Panc1 (cell line): ENCODE results near the gene DCAF5. TPM values are rescaled to one million over a fixed set of nuclear protein-coding genes. Genes with fewer than 3 reads are reported as not detected.

ENCODE experiments used
- ATAC-seq: fragments of 200-7000 bp; cut with Tn5 transposase; 2 replicates; pipeline ENCODE4 v1.9.1; 2020; ENCODE audit warnings: mild to moderate bottlenecking, moderate library complexity
- BruUV-seq: library from RNA; stranded (reverse); fragments of 400-500 nt; replicated peaks from 2 replicates; lab custom pipeline; 2021; lab: Mats Ljungman, UMichigan
- CTCF ChIA-PET: fragments of 300-600 bp; sonication (Branson Sonifier 250); formaldehyde crosslinking; loops from one replicate; lab custom pipeline; 2022; ENCODE audit warnings: antibody characterized with exemption; lab: Charles Lee
- POLR2A ChIA-PET: fragments of 300-600 bp; sonication (Branson Sonifier 250); formaldehyde crosslinking; loops from one replicate; lab custom pipeline; 2022; ENCODE audit warnings: antibody characterized with exemption; lab: Charles Lee
- DNase-seq: peaks from one replicate; pipeline ENCODE4 v3.0.0-alpha.2; 2010; ENCODE audit warnings: low read depth, low spot score
- H3K27ac ChIP-seq: 2 replicates; pipeline ENCODE4 v1.5.1; 2011; ENCODE audit warnings: mild to moderate bottlenecking, low read length, inconsistent platforms
- H3K27me3 ChIP-seq: fragments of 200-500 bp; sonication (Bioruptor generic); 2 replicates; pipeline ENCODE4 v1.6.0; 2014; ENCODE audit warnings: low read length, inconsistent platforms; ENCODE audit not compliant: control insufficient read depth, insufficient read depth
- H3K36me3 ChIP-seq: fragments of 200-500 bp; sonication (Bioruptor generic); 2 replicates; pipeline ENCODE4 v1.5.1; 2014; ENCODE audit warnings: inconsistent platforms, mild to moderate bottlenecking, low read length, moderate library complexity; ENCODE audit not compliant: control insufficient read depth, insufficient read depth
- H3K4me1 ChIP-seq: 2 replicates; pipeline ENCODE4 v1.5.1; 2011; ENCODE audit warnings: inconsistent platforms, mild to moderate bottlenecking, low read length, moderate library complexity; ENCODE audit not compliant: control insufficient read depth, insufficient read depth
- H3K4me3 ChIP-seq, 2 experiments: 2 replicates each; pipeline ENCODE4 v1.5.1; 2011 to 2012; ENCODE audit warnings: low read depth in 2 of 2, low read length in 2 of 2, mild to moderate bottlenecking in 2 of 2, inconsistent platforms in 1 of 2, moderate library complexity in 1 of 2
- H3K9me3 ChIP-seq: fragments of 200-500 bp; sonication (Bioruptor generic); 2 replicates; pipeline ENCODE4 v1.5.1; 2014; ENCODE audit warnings: low read depth, mild to moderate bottlenecking, inconsistent platforms, low read length, moderate library complexity; ENCODE audit not compliant: control insufficient read depth, insufficient read depth
- CTCF ChIP-seq: fragments of 450-650 bp; IDR thresholded peaks from 2 replicates; pipeline ENCODE4 v1.5.1; 2017; ENCODE audit warnings: mild to moderate bottlenecking
- POLR2AphosphoS5 ChIP-seq: IDR thresholded peaks from 2 replicates; pipeline ENCODE4 v1.6.1; 2012; ENCODE audit warnings: mild to moderate bottlenecking, low read depth, low read length, moderate library complexity
- REST ChIP-seq, 2 experiments: IDR thresholded peaks; 2 replicates each; pipeline ENCODE4 v1.6.1; 2011 to 2012; ENCODE audit warnings: low read depth in 2 of 2, control low read depth in 1 of 2, low read length in 1 of 2, mild to moderate bottlenecking in 1 of 2, moderate library complexity in 1 of 2; ENCODE audit not compliant: insufficient read depth in 1 of 2
- SIN3A ChIP-seq: IDR thresholded peaks from 2 replicates; pipeline ENCODE4 v1.6.1; 2012; ENCODE audit warnings: low read depth, mild to moderate bottlenecking, low read length, moderate library complexity, borderline replicate concordance; ENCODE audit not compliant: insufficient read depth
- TCF7L2 ChIP-seq: IDR thresholded peaks from 2 replicates; pipeline ENCODE4 v1.6.1; 2011; ENCODE audit warnings: mild to moderate bottlenecking, low read depth, low read length, inconsistent platforms
- in situ Hi-C: cut with HindIII; loops from 2 replicates; pipeline ENCODE4 v1.10.0; 2016; ENCODE audit warnings: low sequenced_read_pairs, low pct_unique_long_range_greater_than_20kb
- intact Hi-C: fragments of 100-400 bp; cut with micrococcal nuclease; formaldehyde crosslinking; loops from one replicate; pipeline ENCODE4 v1.10.0; 2022; ENCODE audit not compliant: unreplicated experiment
- total RNA-seq: library from RNA; stranded (reverse); gene quantifications from one replicate; pipeline ENCODE4 v1.2.1, GENCODE V29; 2021; ENCODE audit not compliant: unreplicated experiment

Gene DCAF5
- total RNA-seq, 1 experiment from 2014 or later: 27.6 TPM

GRCh38 chr14:69037790-69038454 is 115.0 kb downstream of the DCAF5 start:
- H3K27me3 ChIP-seq: no peaks in the 10 kb centered on the region
- intact Hi-C loops: no loop called here
- ATAC-seq: 0 out of 2 replicates have a peak, but pooled peaks have one; percentile 35
- no peak overlapping the region for H3K4me3 ChIP-seq
- DNase-seq: no peak
- H3K27ac ChIP-seq: no peak overlapping the region
- no TSS peak for BruUV-seq
- in situ Hi-C loops: no loop called here
- TF ChIP-seq CTCF: no peak
- no peak for TF ChIP-seq POLR2AphosphoS5
- no peak for TF ChIP-seq TCF7L2
- TF ChIP-seq REST (IDR thresholded peaks at IDR 0.05; ENCODE audit: insufficient read depth in 1 of 2, low read depth in 2 of 2, low read length in 1 of 2): no peak
- no peak for TF ChIP-seq SIN3A
- no peaks in the 10 kb centered on the region for H3K9me3 ChIP-seq
- no peaks in the 10 kb centered on the region for H3K4me1 ChIP-seq
- ChIA-PET POLR2A (no interaction called here), CTCF (interaction anchor here (0.5 kb wide), 1 partner anchor 87 kb away, joined by 12 read pairs; no protein-coding TSS in a partner anchor)
- no peaks in the 10 kb centered on the region for H3K36me3 ChIP-seq

- ATAC-seq: no peak
- no peak for TF ChIP-seq CTCF
- no peak for TF ChIP-seq POLR2AphosphoS5
- no peak for TF ChIP-seq SIN3A
- TF ChIP-seq REST (IDR thresholded peaks at IDR 0.05; ENCODE audit: insufficient read depth in 1 of 2, low read depth in 2 of 2, low read length in 1 of 2): no peak
- TF ChIP-seq TCF7L2: no peak
- in situ Hi-C loops: no loop called here
- H3K27ac ChIP-seq: no peak overlapping the region
- intact Hi-C loops: no loop called here
- no peaks in the 10 kb centered on the region for H3K27me3 ChIP-seq
- H3K4me3 ChIP-seq: no peak overlapping the region
- CTCF ChIA-PET: no interaction called here
- H3K36me3 ChIP-seq: no peaks in the 10 kb centered on the region
- no peaks in the 10 kb centered on the region for H3K4me1 ChIP-seq
- POLR2A ChIA-PET: no interaction called here
- H3K9me3 ChIP-seq: no peaks in the 10 kb centered on the region
- no TSS peak for BruUV-seq
- DNase-seq: no peak
These were observed 116.0 kb downstream of the DCAF5 start for GRCh38 chr14:69036757-69037506.
